Left renal cortex interstitium (tissue), 4 donors: ENCODE data around the gene TWF2. TPM values are rescaled to one million over a fixed set of nuclear protein-coding genes. Genes with fewer than 3 reads are reported as not detected.

Source experiments
- DNase-seq, 4 donors: peaks; one replicate each; pipeline ENCODE4 v3.0.0-alpha.2; 2013; ENCODE audit warnings: low read depth in 4 of 4, low spot score in 2 of 4, missing footprints in 1 of 4
- polyA plus RNA-seq, 4 donors: library from polyadenylated mRNA; unstranded; fragments of 120-200 nt; gene quantifications; one replicate each; pipeline ENCODE4 v1.2.1, GENCODE V29; 2013; ENCODE audit not compliant: insufficient read length in 4 of 4

TWF2 gene
- polyA plus RNA-seq, 4 donors, result 25.9 to 40.3 (median 32.0) TPM

DNA sequence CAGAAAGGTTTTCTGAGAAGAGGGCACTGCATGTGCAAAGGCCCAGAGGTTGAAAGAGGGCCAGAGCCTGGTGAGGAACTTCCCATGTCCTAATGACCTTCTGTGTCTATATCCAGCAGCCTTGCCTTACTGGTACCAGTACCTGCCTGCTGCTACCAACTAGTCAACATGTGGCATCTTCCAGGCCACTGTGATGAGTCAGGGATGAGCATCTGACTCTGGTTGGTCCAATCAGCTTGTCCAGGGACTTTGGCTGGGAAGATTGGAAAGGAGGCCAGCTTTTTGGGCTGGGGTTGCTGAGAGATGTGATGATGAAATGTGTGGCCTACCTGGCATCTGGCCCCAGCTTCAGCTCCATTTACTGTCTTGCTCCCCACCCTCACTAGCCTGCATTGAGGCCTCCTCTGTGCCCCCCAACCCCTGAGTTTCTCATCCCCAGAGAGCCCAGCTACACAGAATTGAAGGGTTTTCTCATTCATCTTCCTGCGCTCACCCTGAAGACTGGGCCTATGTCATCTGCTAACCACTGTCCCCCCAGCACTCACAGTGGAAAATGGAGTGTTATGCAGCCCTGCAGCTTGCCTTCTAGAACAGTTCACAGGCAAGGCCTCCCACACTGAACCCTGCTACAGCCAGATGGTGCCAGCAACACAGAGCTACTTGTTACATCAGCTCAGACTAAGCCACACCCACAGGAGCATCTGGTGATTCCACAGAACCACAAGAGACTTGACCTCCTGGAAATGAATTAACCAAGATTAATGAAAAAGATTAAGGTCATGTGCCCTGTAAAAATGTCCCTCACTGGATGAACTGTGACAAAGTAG lies 1.3 kb upstream of the TWF2 start:
- no peak for DNase-seq

GRCh38 chr3:52238193-52238760 lies 681 bp downstream of the TWF2 start:
- DNase-seq, result no peak

GRCh38 chr3:52237657-52238172 lies 1.2 kb downstream of the TWF2 start:
- no peak for DNase-seq

GRCh38 chr3:52237006-52237656 lies 1.8 kb downstream of the TWF2 start:
- DNase-seq, result no peak

- DNase-seq, result no peak
These were observed 2.5 kb downstream of the TWF2 start for GRCh38 chr3:52236424-52236886.

DNA sequence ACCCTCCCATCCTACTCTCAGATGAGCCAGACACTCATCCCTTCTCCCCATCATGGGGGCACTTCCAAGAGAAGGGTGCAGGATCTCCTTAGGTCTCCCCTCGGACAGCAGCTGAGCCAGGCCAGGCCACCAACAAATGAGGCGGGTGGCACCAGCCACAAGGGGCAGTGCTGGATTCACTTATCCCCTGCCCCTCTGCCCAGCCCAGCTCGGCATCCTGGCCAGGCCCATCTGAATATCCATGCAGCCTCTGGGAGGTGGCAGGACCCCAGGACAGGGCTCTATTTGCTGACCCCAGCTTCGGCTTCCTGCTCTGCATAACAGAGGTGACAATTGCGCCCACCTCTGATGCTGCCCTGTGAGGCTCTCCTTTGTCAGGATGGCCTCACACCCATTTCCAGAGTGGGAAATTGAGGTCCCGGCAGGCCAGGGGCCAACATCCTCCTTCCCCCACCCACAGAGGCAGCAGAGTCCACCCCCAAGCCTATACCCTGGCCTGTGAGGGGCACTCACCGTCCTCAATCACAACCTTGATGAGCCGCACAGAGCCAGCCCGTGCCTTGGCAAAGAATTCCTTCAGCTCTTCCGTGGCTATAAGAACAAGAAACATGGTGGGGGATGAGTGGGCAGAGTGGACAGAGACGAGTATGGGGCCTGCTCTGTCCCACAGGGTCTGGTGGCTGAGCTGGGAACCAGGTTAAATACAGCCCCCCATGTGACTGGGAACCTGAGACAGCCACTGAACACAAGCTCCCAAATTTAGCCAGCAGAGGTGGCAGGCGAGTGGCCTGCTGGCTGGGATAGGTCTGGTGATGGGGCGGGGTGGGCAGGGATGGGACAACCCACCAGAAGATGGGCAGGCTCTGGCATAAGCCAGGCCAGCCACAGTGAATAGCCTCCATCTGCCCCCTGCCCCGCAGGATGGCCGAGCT lies 4.2 kb downstream of the TWF2 start:
- DNase-seq, result no peak

- DNase-seq, result no peak
These were observed 5.0 kb downstream of the TWF2 start for GRCh38 chr3:52233968-52234367.

DNA sequence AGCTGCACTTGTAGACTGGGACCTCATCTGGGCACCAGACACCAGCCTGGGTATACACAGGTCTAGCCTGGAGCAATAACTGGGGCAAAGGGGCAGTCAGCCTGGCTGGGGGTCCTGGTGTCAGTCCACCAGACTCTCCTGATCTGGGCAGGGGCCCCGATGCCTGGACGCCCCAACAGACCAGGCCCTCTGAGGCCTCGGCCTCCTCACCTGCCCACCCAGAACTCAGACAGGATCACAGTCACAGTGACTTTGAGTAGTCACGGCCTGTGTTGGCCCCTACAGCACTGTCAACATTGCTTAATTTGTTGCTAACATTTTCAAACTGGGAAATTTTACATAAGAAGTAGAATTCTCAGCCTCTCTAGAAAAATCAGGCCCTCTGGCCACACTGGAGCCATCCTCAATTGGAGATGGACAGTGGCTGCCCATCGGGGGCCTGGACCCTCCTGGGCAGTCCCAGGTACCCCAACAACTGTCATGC lies 5.8 kb downstream of the TWF2 start:
- DNase-seq, result no peak

- DNase-seq, result no peak
These were observed 6.5 kb downstream of the TWF2 start for GRCh38 chr3:52232279-52233107.

DNA sequence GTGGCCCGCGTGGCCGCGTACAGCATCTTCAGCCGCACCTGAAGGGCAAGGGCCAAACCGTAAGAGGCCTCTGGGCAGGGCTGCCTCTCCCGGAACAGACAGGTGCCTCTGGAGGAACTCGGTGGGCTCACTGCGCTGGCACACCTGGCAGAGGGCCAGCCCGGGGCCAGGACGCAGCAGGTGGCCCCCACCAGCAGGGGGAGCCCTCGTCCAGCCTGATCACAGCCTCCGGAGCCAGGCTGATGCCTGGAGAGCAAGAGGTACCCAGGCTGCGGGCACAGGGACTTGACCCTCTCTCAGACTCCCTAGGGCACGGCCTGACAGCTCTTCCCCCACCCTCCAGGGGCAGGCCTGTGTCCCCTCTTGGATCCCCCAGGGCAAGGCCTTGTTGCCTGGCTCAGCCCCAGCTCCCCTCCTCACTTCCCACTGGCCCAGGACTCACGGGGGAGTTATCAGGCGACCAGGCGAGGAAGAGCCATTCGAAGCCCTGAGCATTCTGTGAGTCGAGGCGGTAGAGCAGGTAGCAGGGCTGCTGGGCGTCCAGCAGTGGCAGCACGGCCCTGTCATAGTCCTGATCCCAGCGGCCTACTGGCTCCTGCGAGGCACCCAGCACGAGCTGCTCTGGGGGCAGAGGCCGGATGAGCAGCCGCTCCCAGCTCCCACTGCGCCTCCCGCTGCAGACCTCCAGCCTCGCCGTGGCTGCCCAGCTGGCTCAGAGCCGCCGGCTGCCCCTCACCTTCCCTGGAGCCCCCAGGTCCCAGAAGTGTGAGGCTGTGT lies 7.3 kb downstream of the TWF2 start:
- DNase-seq, result no peak

GRCh38 chr3:52230889-52231499 lies 8.0 kb downstream of the TWF2 start:
- DNase-seq, result no peak

- DNase-seq, result no peak
These were observed 8.5 kb downstream of the TWF2 start for GRCh38 chr3:52230461-52230860.

- no peak for DNase-seq
These were observed 9.3 kb downstream of the TWF2 start for GRCh38 chr3:52229656-52230055.

- DNase-seq, result no peak
These were observed 10.1 kb downstream of the TWF2 start for GRCh38 chr3:52228751-52229291.

- DNase-seq, result no peak
These were observed 10.7 kb downstream of the TWF2 start for GRCh38 chr3:52228266-52228665.

DNA sequence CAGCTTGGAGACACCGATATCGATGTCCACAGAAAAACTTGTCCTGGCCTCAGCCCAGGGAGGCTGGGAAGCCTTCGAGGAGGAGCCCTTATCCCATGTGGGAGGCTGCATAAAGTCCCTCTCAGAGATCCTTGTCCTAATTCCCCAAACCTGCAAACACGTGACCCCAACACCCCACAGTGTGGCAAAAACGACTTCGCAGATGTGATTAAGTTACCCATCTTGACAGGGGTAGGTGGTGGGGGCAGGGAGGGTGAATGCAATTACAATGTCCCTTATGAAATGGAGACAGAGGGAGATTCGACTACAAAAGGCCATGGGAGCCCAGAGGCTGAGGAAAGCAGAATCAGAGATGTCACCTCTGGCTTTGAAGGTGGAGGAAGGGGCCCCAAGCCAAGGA lies 11.2 kb downstream of the TWF2 start:
- DNase-seq, result no peak

GRCh38 chr3:52227117-52227516 lies 11.8 kb downstream of the TWF2 start:
- no peak for DNase-seq

DNA sequence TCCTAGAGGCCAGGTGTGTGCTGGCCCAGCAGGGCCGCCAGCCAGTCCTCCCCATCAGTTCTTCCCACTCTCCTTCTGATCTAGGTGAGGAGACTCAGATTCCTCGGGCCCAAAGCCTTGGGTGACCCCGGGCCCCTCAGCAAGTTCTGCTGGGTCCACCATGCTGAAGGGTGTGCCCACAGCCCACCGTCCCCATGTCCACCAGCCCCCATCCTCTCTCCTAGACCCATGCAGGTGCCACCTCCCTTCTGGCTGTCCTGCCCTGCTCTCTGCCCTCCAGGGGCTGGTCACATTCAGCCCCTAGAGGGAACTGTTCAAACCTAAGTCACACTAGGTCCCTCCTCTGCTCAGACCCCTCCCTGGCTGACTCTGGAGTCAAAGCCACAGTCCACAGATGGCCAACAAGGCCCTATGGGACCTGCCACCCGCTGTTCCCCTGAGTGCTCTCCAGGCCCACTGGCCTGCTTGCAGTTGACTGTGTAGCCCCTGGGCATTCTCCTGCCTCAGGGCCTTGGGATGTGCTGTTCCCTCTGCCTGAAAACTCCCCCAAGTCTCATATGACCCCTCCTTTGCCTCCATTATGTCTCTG lies 12.6 kb downstream of the TWF2 start:
- no peak for DNase-seq
